Measurements from ENCODE around the gene ERC2.

DNA sequence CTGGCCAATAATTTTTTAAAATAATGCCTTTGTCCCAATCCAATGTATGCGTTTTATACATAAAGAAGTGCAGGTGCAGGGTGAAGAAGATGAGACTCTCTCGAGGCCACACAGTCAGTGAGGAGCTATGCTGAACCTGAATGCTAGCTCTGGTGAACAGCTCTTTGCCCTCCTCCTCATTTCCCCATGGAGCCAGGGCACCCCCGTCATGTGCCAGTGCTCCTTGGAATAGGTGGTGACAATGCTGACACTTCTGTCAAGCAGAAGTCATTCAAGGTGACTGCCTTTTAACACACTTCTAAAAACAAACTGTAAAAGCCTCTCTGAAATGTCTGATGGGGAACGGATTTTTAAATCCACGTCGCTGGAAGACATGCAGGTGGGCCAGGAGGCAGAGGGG lies 818.7 kb downstream of the ERC2 start:
- TF ChIP-seq CTCF (IDR thresholded peaks at IDR 0.05; ENCODE audit: extremely low read depth in 1 of 2, insufficient read depth in 1 of 2, low read depth in 1 of 2, low read length in 2 of 2): no peak
- no peak for TF ChIP-seq POLR2A (IDR thresholded peaks at IDR 0.05; ENCODE audit: low read depth, low read length)
- TF ChIP-seq POLR2AphosphoS5 (IDR thresholded peaks at IDR 0.05; ENCODE audit: insufficient read depth, low read depth, low read length): no peak
- no peak for TF ChIP-seq EZH2 (IDR thresholded peaks at IDR 0.05; ENCODE audit: borderline replicate concordance, low read depth, low read length, severe bottlenecking)
- TF ChIP-seq MAX (IDR thresholded peaks at IDR 0.05; ENCODE audit: insufficient read depth, insufficient read length): no peak
